GM23338 (cell line): ENCODE results near the gene NCOA1.

Experiments used
- EZH2phosphoT487 ChIP-seq: fragments of 200-600 bp; sonication (generic); IDR thresholded peaks from one replicate; pipeline ENCODE4 v1.8.1; 2018; ENCODE audit warnings: antibody characterized with exemption; ENCODE audit not compliant: unreplicated experiment
- POLR2AphosphoS5 ChIP-seq: IDR thresholded peaks from 2 replicates; pipeline ENCODE4 v1.6.1; 2016; ENCODE audit warnings: antibody characterized with exemption, low read depth
- TF ChIP-seq, protein P1 (sequence below), 2 experiments: fragments of 200-600 bp in 1 of 2; sonication (generic) in 1 of 2; conservative IDR thresholded peaks; 2 replicates each; pipeline versions ENCODE4 v1.5.1 to v1.6.1; 2016 to 2017; ENCODE audit warnings: antibody characterized with exemption in 2 of 2, low read depth in 2 of 2, mild to moderate bottlenecking in 2 of 2, moderate library complexity in 1 of 2

- TF ChIP-seq, protein P1, sequence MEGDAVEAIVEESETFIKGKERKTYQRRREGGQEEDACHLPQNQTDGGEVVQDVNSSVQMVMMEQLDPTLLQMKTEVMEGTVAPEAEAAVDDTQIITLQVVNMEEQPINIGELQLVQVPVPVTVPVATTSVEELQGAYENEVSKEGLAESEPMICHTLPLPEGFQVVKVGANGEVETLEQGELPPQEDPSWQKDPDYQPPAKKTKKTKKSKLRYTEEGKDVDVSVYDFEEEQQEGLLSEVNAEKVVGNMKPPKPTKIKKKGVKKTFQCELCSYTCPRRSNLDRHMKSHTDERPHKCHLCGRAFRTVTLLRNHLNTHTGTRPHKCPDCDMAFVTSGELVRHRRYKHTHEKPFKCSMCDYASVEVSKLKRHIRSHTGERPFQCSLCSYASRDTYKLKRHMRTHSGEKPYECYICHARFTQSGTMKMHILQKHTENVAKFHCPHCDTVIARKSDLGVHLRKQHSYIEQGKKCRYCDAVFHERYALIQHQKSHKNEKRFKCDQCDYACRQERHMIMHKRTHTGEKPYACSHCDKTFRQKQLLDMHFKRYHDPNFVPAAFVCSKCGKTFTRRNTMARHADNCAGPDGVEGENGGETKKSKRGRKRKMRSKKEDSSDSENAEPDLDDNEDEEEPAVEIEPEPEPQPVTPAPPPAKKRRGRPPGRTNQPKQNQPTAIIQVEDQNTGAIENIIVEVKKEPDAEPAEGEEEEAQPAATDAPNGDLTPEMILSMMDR (conservative IDR thresholded peaks at IDR 0.05; ENCODE audit: low read depth in 2 of 2) = no peak
- TF ChIP-seq POLR2AphosphoS5 = no peak
- TF ChIP-seq EZH2phosphoT487 = no peak
These were observed 283.3 kb downstream of the NCOA1 start for GRCh38 chr2:24774373-24774772.
